Measurements from ENCODE around the gene OR7A17.

OR7A17 gene

DNA sequence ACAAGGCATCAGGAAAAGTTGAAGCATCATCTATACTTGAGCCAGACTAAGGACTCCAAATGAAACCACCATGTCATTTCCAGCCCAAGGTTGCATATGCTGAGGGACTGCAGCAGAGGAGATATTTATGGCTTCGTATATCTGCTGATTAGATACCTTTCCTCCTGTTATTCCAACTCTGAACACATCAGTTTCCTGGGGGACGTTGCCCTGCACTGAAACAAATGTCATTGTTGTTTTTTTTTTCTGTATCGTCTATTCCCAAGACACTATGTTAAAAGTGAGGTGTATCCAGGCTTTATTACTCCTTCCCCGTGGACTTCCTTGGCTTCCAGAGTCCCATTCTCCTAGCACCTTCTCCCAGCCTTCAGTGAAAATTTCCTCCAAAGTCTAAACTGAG, at the start of gene OR7A17:
TSS of gene OR7A17 (minus strand) at position 101 of the 400 bp plus-strand sequence. CDS start 4,777 bp downstream, outside the sequence.
- no peak for DNase-seq

DNA sequence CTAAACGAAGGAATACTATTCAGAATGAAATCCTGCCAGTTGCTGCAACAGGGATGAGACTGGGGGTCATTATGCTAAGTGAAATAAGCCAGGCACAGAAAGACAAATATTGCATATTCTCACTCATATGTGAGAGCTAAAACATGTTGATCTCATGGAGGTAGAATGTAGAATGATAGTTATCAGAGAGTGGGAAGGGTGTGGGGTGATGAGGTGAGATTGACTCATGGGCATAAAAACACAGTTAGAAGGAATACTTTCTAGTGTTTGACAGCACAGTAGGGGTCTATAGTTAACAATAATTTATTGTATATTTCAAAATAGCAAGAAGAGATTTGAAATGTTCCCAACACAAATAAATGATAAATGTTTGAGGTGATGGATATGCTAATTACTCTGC, 47.6 kb upstream of the OR7A17 start:
- DNase-seq, result no peak

GRCh38 chr19:14916848-14917247, 30.9 kb upstream of the OR7A17 start:
- no peak for DNase-seq

DNA sequence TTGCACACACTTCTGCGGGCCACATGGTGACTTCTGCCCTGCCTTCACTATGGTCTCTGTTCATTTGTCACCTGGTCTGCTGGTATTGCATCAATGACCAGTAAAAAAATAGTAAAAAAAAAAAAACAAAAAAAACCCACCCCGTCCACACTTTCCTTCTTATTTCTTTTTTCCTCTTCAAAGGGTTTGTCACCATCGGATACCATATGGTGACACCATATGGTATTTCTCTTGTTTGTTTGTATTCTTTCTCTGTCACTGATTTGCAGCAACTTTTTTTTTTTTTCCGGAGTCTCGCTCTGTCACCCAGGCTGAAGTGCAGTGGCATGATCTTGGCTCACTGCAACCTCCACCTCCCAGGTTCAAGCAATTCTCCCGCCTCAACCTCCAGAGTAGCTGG, 29.2 kb upstream of the OR7A17 start:
- no peak for DNase-seq

DNA sequence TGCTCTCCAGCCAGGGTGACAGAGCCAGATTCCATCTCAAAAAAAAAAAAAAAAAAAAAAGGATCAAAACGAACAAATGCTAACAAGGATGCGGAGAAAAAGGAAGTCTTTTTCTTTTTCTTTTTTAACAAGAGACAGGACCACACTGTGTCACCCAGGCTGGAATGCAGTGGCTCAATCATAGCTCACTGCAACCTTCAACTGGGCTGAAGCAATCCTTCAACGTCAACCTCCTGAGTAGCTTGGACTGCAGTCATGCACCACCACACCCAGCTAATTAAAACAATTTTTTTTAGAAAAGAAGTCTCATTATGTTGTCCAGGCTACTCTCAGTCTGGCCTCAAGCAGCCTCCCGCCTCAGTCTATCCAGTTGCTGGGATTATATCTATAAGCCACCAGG, 20.8 kb upstream of the OR7A17 start:
- no peak for DNase-seq

DNA sequence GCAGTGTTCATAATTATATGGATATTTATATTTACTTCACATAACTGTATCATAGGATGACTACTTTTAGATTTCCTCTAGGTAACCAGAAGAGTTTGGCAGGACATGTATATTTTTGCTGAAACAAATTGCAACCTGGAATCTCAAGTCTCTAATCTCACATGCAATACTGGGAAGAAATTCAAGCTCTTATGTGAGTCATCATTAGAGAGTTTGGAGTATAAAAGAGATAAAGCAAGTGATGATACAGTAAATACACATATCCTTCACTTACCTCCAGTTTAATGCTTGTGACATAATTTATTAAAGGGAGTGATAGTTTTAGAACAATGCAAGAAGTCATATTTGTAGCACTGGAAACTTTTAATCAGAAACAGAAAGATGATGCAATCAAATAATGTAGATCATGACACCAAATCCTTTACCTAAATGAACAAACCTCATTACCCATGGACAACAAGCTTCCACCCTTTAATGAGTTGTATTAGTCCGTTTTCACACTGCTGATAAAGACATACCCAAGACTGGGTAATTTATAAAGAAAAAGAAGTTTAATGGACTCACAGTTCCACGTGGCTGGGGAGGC, 15.8 kb upstream of the OR7A17 start:
- no peak for DNase-seq

- DNase-seq, result no peak
Observed at GRCh38 chr19:14890643-14891379, 4.9 kb upstream of the OR7A17 start.

- no peak for DNase-seq
Observed at GRCh38 chr19:14889994-14890642, 4.2 kb upstream of the OR7A17 start.

- DNase-seq, result no peak
Observed at GRCh38 chr19:14871619-14872230, 14.2 kb downstream of the OR7A17 start.

DNA sequence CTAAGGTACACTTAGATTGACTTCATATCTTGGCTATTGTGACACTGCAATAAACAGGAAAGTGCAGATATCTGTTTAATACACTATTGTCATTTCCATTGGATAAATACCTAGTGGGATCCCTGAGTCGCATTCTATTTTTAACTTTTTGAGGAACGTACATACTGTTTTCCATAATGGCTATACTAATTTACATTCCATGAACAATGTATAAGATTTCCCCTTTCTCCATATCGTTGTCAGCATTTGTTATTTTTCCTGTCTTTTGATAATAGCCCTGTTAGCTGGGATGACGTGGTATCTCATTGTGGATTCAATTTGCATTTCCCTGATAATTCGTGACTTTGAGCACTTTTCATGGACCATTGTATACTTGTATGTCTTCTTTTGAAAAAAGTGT, 17.4 kb downstream of the OR7A17 start:
- DNase-seq, result no peak

- no peak for DNase-seq
Observed at GRCh38 chr19:14848822-14849221, 37.1 kb downstream of the OR7A17 start, which contains the start of gene OR7A10. Gene OR7A10 (minus strand): TSS chr19:14848922. CDS start chr19:14841877, 7,045 bp downstream.

DNA sequence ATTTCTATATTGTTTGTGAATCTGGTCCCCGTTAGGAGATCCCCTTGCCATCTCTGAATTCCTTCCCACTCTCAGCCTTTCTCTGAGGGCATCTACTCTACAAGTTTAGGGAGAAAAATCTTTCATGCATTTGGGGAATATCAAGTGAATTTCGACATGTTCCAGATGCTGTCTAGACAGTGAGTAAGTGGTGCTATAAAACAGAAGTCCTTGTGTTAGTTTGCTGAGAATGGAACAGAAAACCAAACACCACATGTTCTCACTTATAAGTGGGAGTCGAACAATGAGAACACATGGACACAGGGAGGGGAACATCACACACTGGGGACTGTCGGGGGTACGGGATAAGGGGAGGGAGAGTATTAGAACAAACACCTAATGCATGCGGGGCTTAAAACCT, 42.4 kb downstream of the OR7A17 start:
- no peak for DNase-seq

- no peak for DNase-seq
Observed at GRCh38 chr19:14843169-14843568, 42.8 kb downstream of the OR7A17 start.

DNA sequence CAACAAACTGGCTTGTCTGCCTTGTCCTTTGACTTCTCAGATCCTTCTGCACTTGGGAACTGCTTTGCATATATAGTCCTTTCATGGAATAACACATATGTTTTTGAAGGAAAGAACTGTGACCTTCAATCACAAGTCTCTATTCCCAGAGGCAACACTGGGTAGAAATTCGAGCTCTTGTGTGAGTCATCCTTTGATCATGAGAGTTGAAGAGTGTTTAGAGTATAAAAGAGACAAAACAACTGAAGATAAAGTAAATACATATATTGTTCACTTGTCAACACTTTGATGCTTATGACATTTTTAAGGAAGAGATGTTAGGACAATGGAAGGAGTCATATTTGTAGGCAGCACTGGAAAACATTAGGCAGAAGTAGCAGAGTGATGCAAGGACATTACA, 45.7 kb downstream of the OR7A17 start:
- DNase-seq, result no peak

DNA sequence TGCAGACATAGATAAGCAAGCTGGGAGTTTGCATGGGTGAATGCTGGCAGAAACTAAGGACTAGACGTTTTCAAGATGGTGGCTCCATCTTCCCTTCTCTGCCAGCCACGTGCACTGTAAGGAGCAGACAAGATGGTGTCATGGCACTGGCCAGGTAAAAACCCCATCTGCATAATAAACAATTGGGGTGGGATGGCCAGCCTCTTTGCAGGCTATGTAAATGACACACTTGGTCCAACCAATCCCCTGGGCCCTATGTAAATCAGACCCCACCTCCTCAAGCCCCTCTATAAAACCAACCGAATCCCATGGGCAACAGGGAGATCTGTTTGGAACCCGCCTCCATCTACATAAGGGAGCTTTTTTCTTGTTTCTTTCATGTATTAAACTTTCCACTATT, 48.5 kb downstream of the OR7A17 start:
- DNase-seq, result no peak

GRCh38 chr19:14835011-14835410, 50.9 kb downstream of the OR7A17 start, which contains the start of the genes OR7A5 and OR7C1:
Gene OR7A5 (minus strand): TSS chr19:14835185. CDS start chr19:14828241, 6,944 bp downstream.
Gene OR7C1 (minus strand): TSS chr19:14835185. CDS start chr19:14800136, 35,049 bp downstream.
- DNase-seq, result no peak

- no peak for DNase-seq
Observed at GRCh38 chr19:14830702-14831101, 55.2 kb downstream of the OR7A17 start.

Measured in activated CD4-positive, CD25-positive, alpha-beta regulatory T cell treated with anti-CD3 and anti-CD28 coated beads, Interleukin-2, amount 50 U/mL, for 72 hours (primary cell).